Panc1 (cell line): ENCODE data around the gene ACSS1. TPM values are rescaled to one million over a fixed set of nuclear protein-coding genes. Genes with fewer than 3 reads are reported as not detected.

Experiments used
- ATAC-seq: fragments of 200-7000 bp; cut with Tn5 transposase; 2 replicates; pipeline ENCODE4 v1.9.1; 2020; ENCODE audit warnings: mild to moderate bottlenecking, moderate library complexity
- BruUV-seq: library from RNA; stranded (reverse); fragments of 400-500 nt; replicated peaks from 2 replicates; lab custom pipeline; 2021; lab: Mats Ljungman, UMichigan
- CTCF ChIA-PET: fragments of 300-600 bp; sonication (Branson Sonifier 250); formaldehyde crosslinking; loops from one replicate; lab custom pipeline; 2022; ENCODE audit warnings: antibody characterized with exemption; lab: Charles Lee
- POLR2A ChIA-PET: fragments of 300-600 bp; sonication (Branson Sonifier 250); formaldehyde crosslinking; loops from one replicate; lab custom pipeline; 2022; ENCODE audit warnings: antibody characterized with exemption; lab: Charles Lee
- DNase-seq: peaks from one replicate; pipeline ENCODE4 v3.0.0-alpha.2; 2010; ENCODE audit warnings: low read depth, low spot score
- H3K27ac ChIP-seq: 2 replicates; pipeline ENCODE4 v1.5.1; 2011; ENCODE audit warnings: mild to moderate bottlenecking, low read length, inconsistent platforms
- H3K27me3 ChIP-seq: fragments of 200-500 bp; sonication (Bioruptor generic); 2 replicates; pipeline ENCODE4 v1.6.0; 2014; ENCODE audit warnings: low read length, inconsistent platforms; ENCODE audit not compliant: control insufficient read depth, insufficient read depth
- H3K36me3 ChIP-seq: fragments of 200-500 bp; sonication (Bioruptor generic); 2 replicates; pipeline ENCODE4 v1.5.1; 2014; ENCODE audit warnings: inconsistent platforms, mild to moderate bottlenecking, low read length, moderate library complexity; ENCODE audit not compliant: control insufficient read depth, insufficient read depth
- H3K4me1 ChIP-seq: 2 replicates; pipeline ENCODE4 v1.5.1; 2011; ENCODE audit warnings: inconsistent platforms, mild to moderate bottlenecking, low read length, moderate library complexity; ENCODE audit not compliant: control insufficient read depth, insufficient read depth
- H3K4me3 ChIP-seq, 2 experiments: 2 replicates each; pipeline ENCODE4 v1.5.1; 2011 to 2012; ENCODE audit warnings: low read depth in 2 of 2, low read length in 2 of 2, mild to moderate bottlenecking in 2 of 2, inconsistent platforms in 1 of 2, moderate library complexity in 1 of 2
- H3K9me3 ChIP-seq: fragments of 200-500 bp; sonication (Bioruptor generic); 2 replicates; pipeline ENCODE4 v1.5.1; 2014; ENCODE audit warnings: low read depth, mild to moderate bottlenecking, inconsistent platforms, low read length, moderate library complexity; ENCODE audit not compliant: control insufficient read depth, insufficient read depth
- CTCF ChIP-seq: fragments of 450-650 bp; IDR thresholded peaks from 2 replicates; pipeline ENCODE4 v1.5.1; 2017; ENCODE audit warnings: mild to moderate bottlenecking
- POLR2AphosphoS5 ChIP-seq: IDR thresholded peaks from 2 replicates; pipeline ENCODE4 v1.6.1; 2012; ENCODE audit warnings: mild to moderate bottlenecking, low read depth, low read length, moderate library complexity
- REST ChIP-seq, 2 experiments: IDR thresholded peaks; 2 replicates each; pipeline ENCODE4 v1.6.1; 2011 to 2012; ENCODE audit warnings: low read depth in 2 of 2, control low read depth in 1 of 2, low read length in 1 of 2, mild to moderate bottlenecking in 1 of 2, moderate library complexity in 1 of 2; ENCODE audit not compliant: insufficient read depth in 1 of 2
- SIN3A ChIP-seq: IDR thresholded peaks from 2 replicates; pipeline ENCODE4 v1.6.1; 2012; ENCODE audit warnings: low read depth, mild to moderate bottlenecking, low read length, moderate library complexity, borderline replicate concordance; ENCODE audit not compliant: insufficient read depth
- TCF7L2 ChIP-seq: IDR thresholded peaks from 2 replicates; pipeline ENCODE4 v1.6.1; 2011; ENCODE audit warnings: mild to moderate bottlenecking, low read depth, low read length, inconsistent platforms
- in situ Hi-C: cut with HindIII; loops from 2 replicates; pipeline ENCODE4 v1.10.0; 2016; ENCODE audit warnings: low sequenced_read_pairs, low pct_unique_long_range_greater_than_20kb
- intact Hi-C: fragments of 100-400 bp; cut with micrococcal nuclease; formaldehyde crosslinking; loops from one replicate; pipeline ENCODE4 v1.10.0; 2022; ENCODE audit not compliant: unreplicated experiment
- total RNA-seq: library from RNA; stranded (reverse); gene quantifications from one replicate; pipeline ENCODE4 v1.2.1, GENCODE V29; 2021; ENCODE audit not compliant: unreplicated experiment

The ACSS1 gene
- total RNA-seq, 1 experiment from 2014 or later, result 32.2 TPM

- in situ Hi-C loops, result no loop called here
- no peak overlapping the region for H3K4me3 ChIP-seq
- TF ChIP-seq TCF7L2, result no peak
- POLR2A ChIA-PET, result no interaction called here
- no peak for ATAC-seq
- no peaks in the 10 kb centered on the region for H3K27me3 ChIP-seq
- CTCF ChIA-PET, result no interaction called here
- H3K36me3 ChIP-seq, result peaks cover 2% of the 10 kb centered on the region
- no peaks in the 10 kb centered on the region for H3K4me1 ChIP-seq
- no peak overlapping the region for H3K27ac ChIP-seq
- BruUV-seq, result no TSS peak
- no peak for DNase-seq
- intact Hi-C loops, result no loop called here
- no peaks in the 10 kb centered on the region for H3K9me3 ChIP-seq
Observed at GRCh38 chr20:24964506-24964840, 93.5 kb downstream of the ACSS1 start.

- H3K27me3 ChIP-seq, result no peaks in the 10 kb centered on the region
- H3K9me3 ChIP-seq, result no peaks in the 10 kb centered on the region
- no peaks in the 10 kb centered on the region for H3K4me1 ChIP-seq
- peaks cover 2% of the 10 kb centered on the region for H3K36me3 ChIP-seq
- ATAC-seq, result no peak
- intact Hi-C loops, result no loop called here
- POLR2A ChIA-PET, result no interaction called here
- in situ Hi-C loops, result no loop called here
- H3K27ac ChIP-seq, result no peak overlapping the region
- DNase-seq, result no peak
- TF ChIP-seq SIN3A (no peak), CTCF (no peak), REST (IDR thresholded peaks at IDR 0.05; ENCODE audit: insufficient read depth in 1 of 2, low read depth in 2 of 2, low read length in 1 of 2) (no peak), TCF7L2 (no peak), POLR2AphosphoS5 (no peak)
- BruUV-seq, result no TSS peak
- CTCF ChIA-PET, result no interaction called here
- H3K4me3 ChIP-seq, result no peak overlapping the region
Observed at GRCh38 chr20:24963672-24964505, 94.0 kb downstream of the ACSS1 start.

GRCh38 chr20:24962510-24962909 is 95.4 kb downstream of the ACSS1 start:
- BruUV-seq, result no TSS peak
- no peaks in the 10 kb centered on the region for H3K9me3 ChIP-seq
- POLR2A ChIA-PET, result no interaction called here
- CTCF ChIA-PET, result no interaction called here
- no peak for TF ChIP-seq TCF7L2
- TF ChIP-seq SIN3A, result no peak
- no peak for TF ChIP-seq REST (IDR thresholded peaks at IDR 0.05; ENCODE audit: insufficient read depth in 1 of 2, low read depth in 2 of 2, low read length in 1 of 2)
- TF ChIP-seq POLR2AphosphoS5, result no peak
- TF ChIP-seq CTCF, result no peak
- no peaks in the 10 kb centered on the region for H3K27me3 ChIP-seq
- H3K4me1 ChIP-seq, result no peaks in the 10 kb centered on the region
- H3K27ac ChIP-seq, result no peak overlapping the region
- intact Hi-C loops (no loop called here), in situ Hi-C loops (no loop called here)
- DNase-seq (no peak), ATAC-seq (no peak)
- H3K4me3 ChIP-seq, result no peak overlapping the region
- H3K36me3 ChIP-seq, result peaks cover 2% of the 10 kb centered on the region
